Omental fat pad (tissue), 4 donors: ENCODE results near the gene CUL4A. TPM values are rescaled to one million over a fixed set of nuclear protein-coding genes. Genes with fewer than 3 reads are reported as not detected.
A peak's percentile ranks its signal among the peaks of the same experiment; 100 is the strongest.

Experiments
- ATAC-seq: fragments of 150-250 bp; one replicate; pipeline ENCODE4 v1.9.1; 2016; ENCODE audit warnings: mild to moderate bottlenecking, moderate library complexity; ENCODE audit not compliant: low FRiP score
- DNase-seq: peaks from one replicate; pipeline ENCODE4 v3.0.0-alpha.2; 2019; ENCODE audit warnings: low spot score
- total RNA-seq, 4 donors: library from RNA; depleted of rRNA; stranded (reverse); fragments of >200 nt; gene quantifications; one replicate each; pipeline ENCODE4 v1.1.0, GENCODE V29; 2016
- TF ChIP-seq, protein P1 (sequence below), 3 donors: fragments of 450-650 bp; IDR thresholded peaks; one replicate each; pipeline ENCODE4 v1.5.1; 2016 to 2017; ENCODE audit warnings: antibody characterized with exemption in 3 of 3, mild to moderate bottlenecking in 3 of 3, moderate library complexity in 2 of 3

CUL4A gene
- total RNA-seq, 4 donors from 2014 or later = 70.8 to 145 (median 86.8) TPM

DNA sequence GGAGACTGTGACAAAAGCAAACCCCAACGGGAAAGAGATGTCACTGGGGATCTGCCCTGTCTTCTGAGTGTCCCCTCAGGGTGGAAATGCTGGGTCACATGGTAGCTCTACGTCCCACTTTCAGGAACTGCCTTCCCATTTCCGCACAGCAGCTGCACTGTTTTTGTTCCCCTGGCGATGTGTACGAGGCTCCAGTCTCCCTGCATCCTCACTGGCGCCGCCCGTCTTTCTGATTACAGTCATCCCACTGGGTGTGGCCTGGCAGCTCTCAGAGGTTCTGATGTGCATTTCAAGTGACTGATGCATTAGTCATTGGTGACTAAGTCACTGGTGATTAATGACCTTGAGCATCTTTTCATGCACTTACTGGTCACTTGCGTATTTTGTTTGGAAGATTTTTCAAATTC, 22.1 kb upstream of the CUL4A start:
- TF ChIP-seq, protein P1, sequence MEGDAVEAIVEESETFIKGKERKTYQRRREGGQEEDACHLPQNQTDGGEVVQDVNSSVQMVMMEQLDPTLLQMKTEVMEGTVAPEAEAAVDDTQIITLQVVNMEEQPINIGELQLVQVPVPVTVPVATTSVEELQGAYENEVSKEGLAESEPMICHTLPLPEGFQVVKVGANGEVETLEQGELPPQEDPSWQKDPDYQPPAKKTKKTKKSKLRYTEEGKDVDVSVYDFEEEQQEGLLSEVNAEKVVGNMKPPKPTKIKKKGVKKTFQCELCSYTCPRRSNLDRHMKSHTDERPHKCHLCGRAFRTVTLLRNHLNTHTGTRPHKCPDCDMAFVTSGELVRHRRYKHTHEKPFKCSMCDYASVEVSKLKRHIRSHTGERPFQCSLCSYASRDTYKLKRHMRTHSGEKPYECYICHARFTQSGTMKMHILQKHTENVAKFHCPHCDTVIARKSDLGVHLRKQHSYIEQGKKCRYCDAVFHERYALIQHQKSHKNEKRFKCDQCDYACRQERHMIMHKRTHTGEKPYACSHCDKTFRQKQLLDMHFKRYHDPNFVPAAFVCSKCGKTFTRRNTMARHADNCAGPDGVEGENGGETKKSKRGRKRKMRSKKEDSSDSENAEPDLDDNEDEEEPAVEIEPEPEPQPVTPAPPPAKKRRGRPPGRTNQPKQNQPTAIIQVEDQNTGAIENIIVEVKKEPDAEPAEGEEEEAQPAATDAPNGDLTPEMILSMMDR (IDR thresholded peaks at IDR 0.05) = no peak
- ATAC-seq (peak; percentile 93), DNase-seq (peak; percentile 50)

DNA sequence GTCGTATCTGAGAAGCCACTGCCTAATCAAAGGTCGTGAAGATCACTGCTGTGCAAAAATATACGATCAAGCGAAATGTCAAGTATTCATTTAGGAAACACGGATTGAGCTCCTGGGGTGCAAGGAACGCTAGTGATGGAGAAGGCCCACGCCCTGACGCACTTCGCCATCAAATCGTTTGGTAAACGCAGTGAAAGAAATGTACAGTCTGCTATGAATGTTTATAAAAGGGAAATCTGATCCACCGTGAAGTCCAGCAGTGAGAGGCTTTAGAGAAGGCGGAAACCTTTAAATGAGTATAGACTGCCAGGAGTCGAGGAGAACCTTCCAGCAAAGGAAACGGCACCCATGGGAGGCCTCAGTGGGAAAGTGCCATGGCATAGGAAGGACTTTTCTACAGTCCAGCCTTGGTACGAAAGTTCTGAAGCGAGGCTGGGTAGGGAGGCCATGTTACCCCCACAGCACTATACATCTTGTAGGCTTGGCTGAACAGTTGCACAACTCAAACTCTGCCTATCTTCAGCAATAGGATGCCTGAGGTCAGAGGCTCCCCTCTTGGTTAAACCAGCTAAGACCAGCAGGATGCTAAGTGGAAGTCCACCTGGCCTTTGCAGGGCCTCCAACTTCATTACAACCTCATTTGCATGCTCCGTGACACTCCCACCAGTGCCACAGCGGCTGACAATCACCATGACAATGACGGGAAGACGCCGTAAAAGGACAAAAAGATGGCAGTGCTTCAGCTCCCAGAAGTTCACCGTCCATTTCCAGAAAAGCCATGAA, 21.3 kb upstream of the CUL4A start:
- ATAC-seq = no peak
- TF ChIP-seq, protein P1 (IDR thresholded peaks at IDR 0.05) = no peak
- DNase-seq = no peak

DNA sequence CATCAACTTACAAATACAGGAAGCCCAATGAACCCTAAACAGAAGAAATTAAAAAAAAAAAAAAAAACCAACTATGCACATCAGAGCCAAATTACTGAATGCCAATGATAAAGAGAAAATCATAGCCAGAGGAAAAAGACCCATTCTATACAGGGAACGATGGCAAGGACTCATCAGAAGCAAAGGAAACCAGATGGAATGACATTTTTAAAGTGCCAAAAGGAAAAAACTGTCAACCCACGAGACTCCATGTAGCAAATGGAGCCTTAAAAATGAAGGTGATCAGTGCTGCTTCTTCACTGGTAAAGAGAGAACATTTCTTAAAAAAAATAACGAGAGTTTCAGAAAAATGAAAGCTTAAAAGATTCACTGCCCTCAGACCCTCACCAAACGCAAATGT, 19.2 kb upstream of the CUL4A start:
- DNase-seq (no peak), ATAC-seq (no peak)

DNA sequence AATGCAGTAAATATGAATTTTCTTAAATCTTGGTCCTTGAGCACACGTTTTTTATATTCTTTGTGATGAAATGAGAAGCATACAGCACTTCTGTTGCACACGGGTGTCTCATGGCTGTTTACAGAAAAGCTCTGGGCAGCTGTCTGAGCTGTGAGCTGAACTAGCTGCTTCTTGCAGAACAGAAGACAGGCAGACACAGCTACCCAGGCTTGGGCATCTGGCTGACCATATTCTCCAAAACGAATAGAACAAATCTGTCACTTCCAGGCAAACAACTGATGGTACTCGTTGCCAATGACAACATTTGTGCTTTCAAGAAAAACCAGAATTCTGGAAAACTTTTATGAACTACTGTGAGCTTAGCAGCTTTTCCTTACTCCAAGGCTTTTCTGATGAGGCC, 17.1 kb upstream of the CUL4A start:
- no peak for ATAC-seq
- DNase-seq = no peak
- TF ChIP-seq, protein P1 (IDR thresholded peaks at IDR 0.05) = no peak

More for the DNA sequence above, 19.2 kb upstream of the CUL4A start:
- TF ChIP-seq, protein P1 (IDR thresholded peaks at IDR 0.05) = no peak

DNA sequence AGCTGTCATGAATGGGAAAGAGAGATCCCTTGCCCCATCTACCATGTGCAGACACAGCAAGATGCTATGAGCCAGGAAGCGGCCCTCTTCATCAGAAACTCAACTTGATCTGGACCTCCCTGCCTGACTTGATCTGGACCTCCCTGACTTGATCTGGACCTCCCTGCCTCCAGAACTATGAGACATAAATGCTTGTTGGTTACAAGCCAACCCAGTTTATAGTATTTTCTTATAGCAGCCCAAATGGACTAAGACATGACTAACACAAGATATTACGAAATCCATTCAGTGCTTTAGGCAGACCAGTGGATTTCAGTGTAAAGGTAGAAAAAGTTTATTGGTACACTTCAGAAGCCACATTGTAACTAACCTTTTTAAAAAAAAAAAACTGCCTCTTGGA, 16.5 kb upstream of the CUL4A start:
- ATAC-seq (peak; percentile 48), DNase-seq (no peak)
- TF ChIP-seq, protein P1 (IDR thresholded peaks at IDR 0.05) = no peak

DNA sequence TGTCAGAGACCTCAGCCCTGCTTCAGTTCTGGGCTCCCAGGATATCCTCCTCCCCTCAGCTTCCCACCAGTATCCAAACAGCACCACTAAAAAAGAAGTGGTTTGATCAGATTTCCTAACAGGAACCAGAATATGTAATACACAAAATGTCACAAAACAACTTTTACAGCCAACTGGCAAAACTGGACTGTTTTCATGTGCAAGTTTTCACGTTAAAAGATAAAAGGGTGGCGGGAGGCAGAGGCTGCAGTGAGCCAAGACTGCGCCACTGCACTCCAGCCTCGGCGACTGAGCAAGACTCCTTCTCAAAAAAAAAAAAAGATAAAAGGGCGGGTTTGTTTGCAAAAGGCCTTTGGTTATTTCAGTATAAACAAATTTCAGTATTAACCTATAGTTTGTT, 14.1 kb upstream of the CUL4A start:
- TF ChIP-seq, protein P1 (IDR thresholded peaks at IDR 0.05) = no peak
- ATAC-seq (no peak), DNase-seq (no peak)
